ENCODE data around the gene TEAD1.
"Not testable (repeated sequence)": the region's sequence is repeated elsewhere in the genome, so short reads cannot be mapped to it uniquely, and the experiment has no call there.

The TEAD1 gene

GRCh38 chr11:12868315-12869073, 194.3 kb downstream of the TEAD1 start:
- peak; percentile 40 for TF ChIP-seq CTCF (IDR thresholded peaks at IDR 0.05; ENCODE audit: low read depth, low read length)
- no peak overlapping the region for H3K4me3 ChIP-seq (replicated peaks in 1 of 2; ENCODE audit: low read depth in 2 of 2, low read length in 2 of 2)
- DNase-seq (ENCODE audit: low read depth in 2 of 2) = peak; percentile 33 to 41

GRCh38 chr11:12871241-12871640, 197.0 kb downstream of the TEAD1 start:
- H3K4me3 ChIP-seq (replicated peaks in 1 of 2; ENCODE audit: low read depth in 2 of 2, low read length in 2 of 2) = no peak overlapping the region
- no peak for DNase-seq (ENCODE audit: low read depth in 2 of 2)
- TF ChIP-seq CTCF (IDR thresholded peaks at IDR 0.05; ENCODE audit: low read depth, low read length) = no peak

- no peak overlapping the region for H3K4me3 ChIP-seq (replicated peaks in 1 of 2; ENCODE audit: low read depth in 2 of 2, low read length in 2 of 2)
- peak in 1 of 2 donors; percentile 48 for DNase-seq (ENCODE audit: low read depth in 2 of 2)
- no peak for TF ChIP-seq CTCF (IDR thresholded peaks at IDR 0.05; ENCODE audit: low read depth, low read length)
Observed at GRCh38 chr11:12871788-12872321, 197.6 kb downstream of the TEAD1 start.

- H3K4me3 ChIP-seq (replicated peaks in 1 of 2; ENCODE audit: low read depth in 2 of 2, low read length in 2 of 2) = no peak overlapping the region
- peak in 1 of 2 donors; percentile 45 for DNase-seq (ENCODE audit: low read depth in 2 of 2)
- TF ChIP-seq CTCF (IDR thresholded peaks at IDR 0.05; ENCODE audit: low read depth, low read length) = no peak
Observed at GRCh38 chr11:12876340-12876739, 202.1 kb downstream of the TEAD1 start.

GRCh38 chr11:12876988-12877387, 202.8 kb downstream of the TEAD1 start:
- TF ChIP-seq CTCF (IDR thresholded peaks at IDR 0.05; ENCODE audit: low read depth, low read length) = no peak
- no peak for DNase-seq (ENCODE audit: low read depth in 2 of 2)
- H3K4me3 ChIP-seq (replicated peaks in 1 of 2; ENCODE audit: low read depth in 2 of 2, low read length in 2 of 2) = no peak overlapping the region

- H3K4me3 ChIP-seq (replicated peaks in 1 of 2; ENCODE audit: low read depth in 2 of 2, low read length in 2 of 2); DNase-seq (ENCODE audit: low read depth in 2 of 2): not testable (repeated sequence)
Observed at GRCh38 chr11:12877508-12877907, 203.3 kb downstream of the TEAD1 start.

GRCh38 chr11:12880327-12880726, 206.1 kb downstream of the TEAD1 start:
- H3K4me3 ChIP-seq (replicated peaks in 1 of 2; ENCODE audit: low read depth in 2 of 2, low read length in 2 of 2) = no peak overlapping the region
- no peak for TF ChIP-seq CTCF (IDR thresholded peaks at IDR 0.05; ENCODE audit: low read depth, low read length)
- no peak for DNase-seq (ENCODE audit: low read depth in 2 of 2)

Data from cardiac fibroblast (primary cell).